Neuronal stem cell (in vitro differentiated cells): ENCODE data around the gene OR14A16. TPM values are rescaled to one million over a fixed set of nuclear protein-coding genes. Genes with fewer than 3 reads are reported as not detected.

Source experiments
- DNase-seq: peaks from one replicate; pipeline ENCODE4 v3.0.0-alpha.2; 2013; ENCODE audit warnings: low spot score
- H2AFZ ChIP-seq: one replicate; pipeline ENCODE4 v1.6.1; 2013; ENCODE audit warnings: mild to moderate bottlenecking, low read length, inconsistent platforms
- H2AK5ac ChIP-seq: 2 replicates; pipeline ENCODE4 v1.6.1; 2013; ENCODE audit warnings: low read depth, mild to moderate bottlenecking, inconsistent platforms, low read length, moderate library complexity, mixed read lengths
- H2BK120ac ChIP-seq: 2 replicates; pipeline ENCODE4 v1.6.1; 2013; ENCODE audit warnings: low read depth, mild to moderate bottlenecking, inconsistent platforms, low read length, moderate library complexity, mixed read lengths
- H2BK12ac ChIP-seq: one replicate; pipeline ENCODE4 v1.6.1; 2013; ENCODE audit warnings: low read length, inconsistent platforms
- H2BK15ac ChIP-seq: 2 replicates; pipeline ENCODE4 v1.6.1; 2013; ENCODE audit warnings: mild to moderate bottlenecking, low read length, inconsistent platforms, mixed read lengths
- H2BK5ac ChIP-seq: one replicate; pipeline ENCODE4 v1.6.1; 2013; ENCODE audit warnings: inconsistent platforms, mild to moderate bottlenecking, low read length, moderate library complexity
- H3K14ac ChIP-seq: one replicate; pipeline ENCODE4 v1.6.1; 2013; ENCODE audit warnings: low read length, inconsistent platforms
- H3K18ac ChIP-seq: 2 replicates; pipeline ENCODE4 v1.6.1; 2013; ENCODE audit warnings: low read length, inconsistent platforms
- H3K23ac ChIP-seq: 2 replicates; pipeline ENCODE4 v1.6.1; 2013; ENCODE audit warnings: low read depth, mild to moderate bottlenecking, mixed read lengths, low read length, inconsistent platforms; ENCODE audit not compliant: poor library complexity
- H3K27ac ChIP-seq: replicated peaks from 3 replicates; pipeline ENCODE4 v1.5.1; 2013; ENCODE audit warnings: low read length, inconsistent platforms
- H3K27me3 ChIP-seq, 3 experiments: 2 replicates each; pipeline ENCODE4 v1.6.1; 2013; ENCODE audit warnings: low read length in 3 of 3, mild to moderate bottlenecking in 2 of 3, inconsistent platforms in 1 of 3, low read depth in 1 of 3, mixed read lengths in 1 of 3, moderate library complexity in 1 of 3; ENCODE audit not compliant: control insufficient read depth in 3 of 3, insufficient read depth in 3 of 3
- H3K36me3 ChIP-seq, 2 donors: replicated peaks in 1 of 2; 2 replicates each; pipeline ENCODE4 v1.6.1; 2013; ENCODE audit warnings: low read length in 2 of 2; ENCODE audit not compliant: control insufficient read depth in 2 of 2, insufficient read depth in 2 of 2
- H3K4ac ChIP-seq: 2 replicates; pipeline ENCODE4 v1.6.1; 2013; ENCODE audit warnings: inconsistent platforms, mild to moderate bottlenecking, low read length, moderate library complexity
- H3K4me1 ChIP-seq, 2 donors: 1 replicate in 1 of 2; 2 replicates in 1 of 2; pipeline ENCODE4 v1.6.1; 2013; ENCODE audit warnings: low read length in 2 of 2, low read depth in 1 of 2; ENCODE audit not compliant: control insufficient read depth in 2 of 2, insufficient read depth in 1 of 2
- H3K4me2 ChIP-seq: one replicate; pipeline ENCODE4 v1.6.1; 2013; ENCODE audit warnings: mild to moderate bottlenecking, low read length, inconsistent platforms; ENCODE audit not compliant: insufficient read depth, poor library complexity, severe bottlenecking
- H3K4me3 ChIP-seq, 2 donors: 2 replicates each; pipeline ENCODE4 v1.5.1; 2013; ENCODE audit warnings: low read length in 2 of 2, mild to moderate bottlenecking in 2 of 2, inconsistent platforms in 1 of 2, moderate library complexity in 1 of 2
- H3K79me1 ChIP-seq: one replicate; pipeline ENCODE4 v1.6.1; 2013; ENCODE audit warnings: low read depth, mild to moderate bottlenecking, inconsistent platforms, low read length, moderate library complexity
- H3K9ac ChIP-seq: one replicate; pipeline ENCODE4 v1.6.1; 2013; ENCODE audit warnings: mild to moderate bottlenecking, low read depth, low read length, inconsistent platforms; ENCODE audit not compliant: poor library complexity
- H3K9me3 ChIP-seq, 2 donors: replicated peaks in 1 of 2; 2 replicates each; pipeline versions ENCODE3 to v1.6.1; 2013; ENCODE audit warnings: low read length in 2 of 2, mild to moderate bottlenecking in 2 of 2, inconsistent platforms in 1 of 2, low read depth in 1 of 2, mixed read lengths in 1 of 2, moderate library complexity in 1 of 2; ENCODE audit not compliant: control insufficient read depth in 2 of 2, insufficient read depth in 1 of 2
- H4K8ac ChIP-seq: one replicate; pipeline ENCODE4 v1.6.1; 2013; ENCODE audit warnings: low read depth, mild to moderate bottlenecking, inconsistent platforms, low read length, moderate library complexity
- H4K91ac ChIP-seq: one replicate; pipeline ENCODE4 v1.6.1; 2013; ENCODE audit warnings: low read length, low read depth, mild to moderate bottlenecking, inconsistent platforms; ENCODE audit not compliant: poor library complexity
- WGBS, 2 donors: extraction: QIAGEN DNeasy Blood & Tissue Kit; methylation state at CpG; one replicate each; pipeline ENCODE4 v1.1.7; 2013; ENCODE audit warnings: missing lambda C conversion rate in 2 of 2, mixed read lengths in 1 of 2; ENCODE audit not compliant: insufficient read length in 2 of 2, insufficient replicate concordance in 1 of 2; ENCODE audit errors: extremely low coverage in 2 of 2; 5-methylcytosine and 5-hydroxymethylcytosine counted together
- polyA plus RNA-seq, 2 experiments: library from polyadenylated mRNA; stranded (reverse); fragments of 200-250 nt; gene quantifications; one replicate each; pipeline ENCODE4 v1.2.3, GENCODE V29; 2013

The OR14A16 gene
- polyA plus RNA-seq (2013, experiment 1 of 2) = not detected
- not detected for polyA plus RNA-seq (2013, experiment 2 of 2)

DNA sequence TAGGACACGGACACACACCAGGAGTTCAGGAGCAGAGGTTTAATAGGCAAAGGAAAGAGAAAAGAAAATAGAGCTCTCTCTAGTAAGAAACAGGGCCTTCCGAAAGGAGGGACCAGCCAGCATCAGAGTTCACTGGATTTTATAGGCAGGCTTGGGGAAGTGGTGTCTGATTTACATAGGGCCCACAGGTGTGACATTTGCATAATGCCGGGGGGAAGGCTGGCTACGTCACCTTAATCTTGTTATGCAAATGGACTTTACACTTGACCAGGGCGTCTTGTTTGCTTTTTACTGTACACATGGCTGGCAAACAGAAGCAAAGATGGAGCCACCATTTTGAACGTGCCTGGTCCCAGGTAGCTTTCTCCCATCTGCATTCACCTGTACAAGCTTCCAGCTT, at the start of gene OR14A16:
TSS of gene OR14A16 (minus strand) at position 97 of the 400 bp plus-strand sequence. CDS start 8,390 bp downstream, outside the sequence.
- H3K36me3 ChIP-seq = no peaks in the 10 kb centered on the region
- H3K27ac ChIP-seq = no peak within 1 kb of the TSS
- H2AFZ ChIP-seq = no peak within 1 kb of the TSS
- no peaks in the 10 kb centered on the region for H3K27me3 ChIP-seq
- no peak within 1 kb of the TSS for H2BK120ac ChIP-seq
- no peak within 1 kb of the TSS for H2BK12ac ChIP-seq
- H2BK15ac ChIP-seq = no peak within 1 kb of the TSS
- H3K4me3 ChIP-seq = no peak within 1 kb of the TSS
- H3K9me3 ChIP-seq = no peaks in the 10 kb centered on the region
- no peak within 1 kb of the TSS for H3K4ac ChIP-seq
- H4K91ac ChIP-seq = no peak within 1 kb of the TSS
- H3K9ac ChIP-seq = no peak within 1 kb of the TSS
- H3K14ac ChIP-seq = no peak within 1 kb of the TSS
- H3K4me2 ChIP-seq = no peak within 1 kb of the TSS
- peaks cover 0 to 1% of the 10 kb centered on the region in 2 donors for H3K4me1 ChIP-seq
- H3K18ac ChIP-seq = no peak within 1 kb of the TSS
- H4K8ac ChIP-seq = no peak within 1 kb of the TSS
- no peak within 1 kb of the TSS for H2BK5ac ChIP-seq
- WGBS, 2 donors = no CpG with 5 or more reads among the region's 6 CpGs
- H3K79me1 ChIP-seq = no peaks in the 10 kb centered on the region
- no peak within 1 kb of the TSS for H2AK5ac ChIP-seq
- DNase-seq = no peak
- H3K23ac ChIP-seq = no peak within 1 kb of the TSS

DNA sequence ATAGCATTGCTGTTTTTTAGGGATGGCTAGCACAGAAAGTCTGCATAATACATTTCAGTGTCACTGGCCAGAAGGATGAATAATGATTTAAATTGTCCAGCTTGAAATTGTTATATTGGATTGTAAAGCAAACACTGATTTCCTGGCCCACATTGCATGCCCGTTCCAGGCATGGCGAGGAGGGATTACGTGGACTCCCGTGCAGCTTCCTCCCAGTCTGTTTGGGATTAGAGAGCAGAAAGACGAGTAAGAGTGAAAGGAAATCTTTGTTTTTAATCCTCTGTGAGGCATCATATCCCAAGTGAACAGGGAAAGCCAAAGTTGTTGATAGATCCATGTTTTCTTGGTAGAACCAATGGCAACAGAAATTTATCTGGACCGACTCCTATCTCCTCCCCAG, 41.5 kb upstream of the OR14A16 start:
- DNase-seq = no peak
- WGBS, 2 donors = no CpG with 5 or more reads among the region's 6 CpGs
- H2BK15ac ChIP-seq = no peak overlapping the region
- H3K18ac ChIP-seq = no peak overlapping the region
- H2AK5ac ChIP-seq = no peak overlapping the region
- H3K4me3 ChIP-seq = no peak overlapping the region
- no peaks in the 10 kb centered on the region for H3K79me1 ChIP-seq
- H3K27ac ChIP-seq = no peak overlapping the region
- H3K4me2 ChIP-seq = no peak overlapping the region
- H2AFZ ChIP-seq = no peak overlapping the region
- H3K9ac ChIP-seq = no peak overlapping the region
- H3K9me3 ChIP-seq = peaks cover 0 to 2% of the 10 kb centered on the region in 2 donors
- H2BK120ac ChIP-seq = no peak overlapping the region
- H2BK12ac ChIP-seq = no peak overlapping the region
- no peak overlapping the region for H3K23ac ChIP-seq
- H3K4ac ChIP-seq = no peak overlapping the region
- H4K91ac ChIP-seq = no peak overlapping the region
- H3K27me3 ChIP-seq = no peaks in the 10 kb centered on the region
- no peak overlapping the region for H2BK5ac ChIP-seq
- no peak overlapping the region for H4K8ac ChIP-seq
- H3K14ac ChIP-seq = no peak overlapping the region
- no peaks in the 10 kb centered on the region for H3K36me3 ChIP-seq
- H3K4me1 ChIP-seq = no peaks in the 10 kb centered on the region

GRCh38 chr1:247864644-247865043, 40.7 kb upstream of the OR14A16 start:
- peaks cover 0 to 2% of the 10 kb centered on the region in 2 donors for H3K9me3 ChIP-seq

DNA sequence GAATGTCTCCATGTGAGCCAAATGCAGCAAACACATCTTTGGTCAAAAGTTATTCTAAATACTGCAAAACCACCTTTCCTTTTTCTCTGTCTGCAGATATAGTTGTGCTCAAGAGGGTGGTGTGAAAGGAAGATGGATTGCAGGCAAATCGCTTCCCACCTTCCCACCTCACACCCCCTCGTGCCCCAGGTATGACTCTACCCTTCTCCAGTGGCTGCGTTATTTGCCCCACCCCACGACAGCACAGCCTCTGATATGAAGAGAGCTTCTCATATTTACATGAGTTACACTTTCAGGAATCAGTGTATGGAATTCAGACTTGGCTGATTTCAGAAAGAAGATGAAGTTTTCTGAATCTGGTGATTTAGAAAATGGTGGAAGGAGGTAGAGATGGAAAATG, 38.8 kb upstream of the OR14A16 start:
- H4K91ac ChIP-seq = no peak overlapping the region
- H2AK5ac ChIP-seq = no peak overlapping the region
- H2BK12ac ChIP-seq = no peak overlapping the region
- no peak overlapping the region for H2BK120ac ChIP-seq
- no peak overlapping the region for H3K9ac ChIP-seq
- H3K4me3 ChIP-seq = no peak overlapping the region
- no peak overlapping the region for H2AFZ ChIP-seq
- H2BK15ac ChIP-seq = no peak overlapping the region
- no peak overlapping the region for H3K27ac ChIP-seq
- H3K27me3 ChIP-seq = peaks cover 0 to 6% (median 0%) of the 10 kb centered on the region in 3 experiments
- H3K23ac ChIP-seq = no peak overlapping the region
- H3K9me3 ChIP-seq = peaks cover 0 to 2% of the 10 kb centered on the region in 2 donors
- H3K79me1 ChIP-seq = no peaks in the 10 kb centered on the region
- H3K18ac ChIP-seq = no peak overlapping the region
- no peak overlapping the region for H3K4ac ChIP-seq
- no peak for DNase-seq
- no peak overlapping the region for H2BK5ac ChIP-seq
- no peak overlapping the region for H4K8ac ChIP-seq
- WGBS, 2 donors = no CpG with 5 or more reads among the region's 4 CpGs
- H3K14ac ChIP-seq = no peak overlapping the region
- no peaks in the 10 kb centered on the region for H3K36me3 ChIP-seq
- no peak overlapping the region for H3K4me2 ChIP-seq
- no peaks in the 10 kb centered on the region for H3K4me1 ChIP-seq

More at GRCh38 chr1:247864644-247865043, 40.7 kb upstream of the OR14A16 start:
- Histone ChIP-seq H3K27ac (no peak overlapping the region), H3K36me3 (no peaks in the 10 kb centered on the region), H2BK12ac (no peak overlapping the region), H3K4ac (no peak overlapping the region), H3K4me1 (no peaks in the 10 kb centered on the region), H3K4me2 (no peak overlapping the region), H2BK120ac (no peak overlapping the region), H2AFZ (no peak overlapping the region), H3K18ac (peak overlapping the region; percentile 64), H3K9ac (peak overlapping the region; percentile 44), H2BK15ac (no peak overlapping the region), H4K8ac (no peak overlapping the region), H3K23ac (peak overlapping the region; percentile 89), H3K4me3 (peak overlapping the region in 1 of 2 donors; percentile 24), H3K79me1 (no peaks in the 10 kb centered on the region), H3K14ac (peak overlapping the region; percentile 38), H2BK5ac (no peak overlapping the region), H4K91ac (no peak overlapping the region), H3K27me3 (no peaks in the 10 kb centered on the region), H2AK5ac (peak overlapping the region; percentile 56)
- WGBS, 2 donors = no CpG with 5 or more reads among the region's 17 CpGs
- no peak for DNase-seq
